ENCODE measurements around the gene GPC6. TPM values are rescaled to one million over a fixed set of nuclear protein-coding genes. Genes with fewer than 3 reads are reported as not detected.

GPC6 gene
- polyA plus RNA-seq, 1 donor = 26.7 TPM

DNA sequence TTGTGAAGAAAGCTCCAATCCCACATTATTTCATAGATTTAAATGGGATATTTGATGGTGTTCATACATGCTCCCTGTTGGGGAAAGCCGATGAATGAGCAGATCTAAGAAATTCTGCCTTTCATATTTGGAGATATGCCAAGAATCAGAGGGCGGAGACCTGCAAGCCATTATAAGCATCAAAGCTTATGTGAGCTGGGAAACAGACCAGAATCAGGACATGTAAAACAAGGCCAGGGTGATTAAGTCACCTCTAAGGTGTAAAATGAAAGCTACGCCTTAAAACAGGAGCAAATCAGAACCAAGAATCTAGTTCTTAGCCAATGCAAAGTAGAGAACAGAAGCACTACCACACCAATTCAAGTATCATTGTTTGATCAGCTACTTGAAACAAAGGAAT is 860.5 kb downstream of the GPC6 start:
- Histone ChIP-seq H3K9me3 (ENCODE audit: control insufficient read depth, low read depth, low read length) (no peaks in the 10 kb centered on the region), H3K4me3 (ENCODE audit: low read length) (no peak overlapping the region), H3K27ac (ENCODE audit: low read length) (no peak overlapping the region), H3K36me3 (ENCODE audit: control insufficient read depth, insufficient read depth, low read length) (no peaks in the 10 kb centered on the region), H3K27me3 (ENCODE audit: control insufficient read depth, insufficient read depth, low read length) (no peaks in the 10 kb centered on the region), H3K4me1 (ENCODE audit: control insufficient read depth, insufficient read depth, low read length) (no peaks in the 10 kb centered on the region)
- WGBS (ENCODE audit: insufficient coverage, low lambda C conversion rate) = 80% methylated on average over 1 of the region's 3 CpGs
- no peak for DNase-seq

DNA sequence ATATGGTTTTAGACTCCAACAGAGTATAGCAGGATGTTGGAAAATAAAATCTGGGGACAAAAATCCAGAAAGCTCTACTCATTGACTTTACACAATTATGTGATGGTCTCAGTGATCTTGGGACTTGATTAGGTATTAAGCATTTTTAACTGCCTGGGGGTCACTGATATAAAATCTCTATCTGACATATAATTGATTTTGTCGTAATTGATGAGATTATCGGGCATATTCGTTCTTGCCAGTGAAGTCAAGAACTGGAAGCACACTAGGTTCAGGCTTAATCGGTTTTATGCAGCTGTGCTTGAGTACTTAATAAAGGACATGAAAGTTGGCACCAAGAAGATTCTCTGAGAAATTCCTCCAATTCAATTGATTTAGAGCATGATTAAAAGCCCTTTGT is 862.1 kb downstream of the GPC6 start:
- H3K9me3 ChIP-seq (ENCODE audit: control insufficient read depth, low read depth, low read length) = peaks cover 6% of the 10 kb centered on the region
- H3K27me3 ChIP-seq (ENCODE audit: control insufficient read depth, insufficient read depth, low read length) = no peaks in the 10 kb centered on the region
- H3K4me3 ChIP-seq (ENCODE audit: low read length) = no peak overlapping the region
- DNase-seq = no peak
- no CpG with 5 or more reads among the region's 4 CpGs for WGBS (ENCODE audit: insufficient coverage, low lambda C conversion rate)
- no peaks in the 10 kb centered on the region for H3K4me1 ChIP-seq (ENCODE audit: control insufficient read depth, insufficient read depth, low read length)
- no peaks in the 10 kb centered on the region for H3K36me3 ChIP-seq (ENCODE audit: control insufficient read depth, insufficient read depth, low read length)
- no peak overlapping the region for H3K27ac ChIP-seq (ENCODE audit: low read length)

DNA sequence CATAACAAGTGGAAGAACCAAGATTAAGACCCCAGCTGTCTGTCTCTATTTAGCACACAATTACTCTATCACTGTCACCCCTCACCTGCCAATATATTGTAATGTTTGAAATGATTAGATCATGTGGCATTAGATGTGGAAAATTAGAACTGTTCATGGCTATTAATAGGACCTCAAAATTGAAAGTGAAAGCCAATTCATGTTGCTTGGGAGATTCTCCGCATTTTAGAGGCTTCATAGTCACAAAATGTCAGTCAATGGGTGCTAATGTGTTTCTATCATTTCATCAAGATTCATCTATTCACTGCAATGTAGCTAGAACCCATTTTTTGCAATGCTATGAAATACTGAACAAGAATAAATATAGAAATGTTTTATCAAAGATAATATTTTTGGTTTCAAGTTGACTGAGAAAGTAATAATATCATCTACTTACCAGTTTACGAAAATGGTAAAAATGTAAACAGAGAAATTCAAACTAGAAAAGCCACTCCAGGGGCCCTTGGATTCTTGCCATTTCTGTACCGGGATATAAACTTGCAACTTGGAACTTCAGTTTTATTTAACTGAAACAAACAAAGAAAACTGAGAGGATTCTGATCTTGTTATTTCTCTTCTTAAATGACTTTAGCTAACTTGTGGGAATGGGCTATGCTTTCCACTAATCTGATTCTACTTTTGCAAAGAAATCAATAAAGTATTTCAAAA is 864.3 kb downstream of the GPC6 start:
- WGBS (ENCODE audit: insufficient coverage, low lambda C conversion rate) = 70% methylated on average over 2 of the region's 3 CpGs
- H3K36me3 ChIP-seq (ENCODE audit: control insufficient read depth, insufficient read depth, low read length) = no peaks in the 10 kb centered on the region
- H3K27ac ChIP-seq (ENCODE audit: low read length) = no peak overlapping the region
- DNase-seq = no peak
- no peaks in the 10 kb centered on the region for H3K27me3 ChIP-seq (ENCODE audit: control insufficient read depth, insufficient read depth, low read length)
- H3K9me3 ChIP-seq (ENCODE audit: control insufficient read depth, low read depth, low read length) = peaks cover 6% of the 10 kb centered on the region
- no peaks in the 10 kb centered on the region for H3K4me1 ChIP-seq (ENCODE audit: control insufficient read depth, insufficient read depth, low read length)
- no peak overlapping the region for H3K4me3 ChIP-seq (ENCODE audit: low read length)

DNA sequence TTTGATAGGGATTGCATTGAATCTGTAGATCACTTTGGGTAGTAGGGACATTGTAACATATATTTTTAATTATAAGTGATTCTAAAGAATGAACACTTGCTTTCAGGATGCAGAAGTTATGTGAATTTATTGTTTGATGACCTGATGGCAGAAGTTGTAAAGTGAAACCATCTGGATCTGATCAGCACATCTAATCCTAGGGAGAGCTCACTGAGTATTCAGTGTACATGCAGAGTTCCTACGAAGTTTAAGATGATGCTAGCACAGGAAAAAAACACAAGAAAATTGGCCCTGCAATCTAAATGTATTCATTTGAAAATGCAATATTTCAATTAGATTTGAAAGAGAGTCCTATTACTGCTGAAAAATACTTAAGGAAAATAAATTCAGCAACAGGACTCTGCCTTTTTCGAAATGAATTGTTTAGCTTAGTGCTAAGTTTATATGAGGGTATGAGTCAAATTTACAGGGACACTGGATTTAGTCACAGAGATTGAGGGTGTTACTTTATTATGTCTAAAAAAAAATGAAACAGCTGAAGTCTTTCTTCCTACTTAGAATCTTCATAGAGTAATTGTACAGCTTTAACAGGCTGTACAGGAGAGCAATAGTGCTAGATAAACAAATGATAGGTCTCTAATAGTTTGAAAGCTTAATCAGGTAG is 867.2 kb downstream of the GPC6 start:
- 100% methylated on average over 1 of the region's 2 CpGs for WGBS (ENCODE audit: insufficient coverage, low lambda C conversion rate)
- peaks cover 6% of the 10 kb centered on the region for H3K9me3 ChIP-seq (ENCODE audit: control insufficient read depth, low read depth, low read length)
- DNase-seq = no peak
- H3K36me3 ChIP-seq (ENCODE audit: control insufficient read depth, insufficient read depth, low read length) = no peaks in the 10 kb centered on the region
- no peak overlapping the region for H3K27ac ChIP-seq (ENCODE audit: low read length)
- H3K4me1 ChIP-seq (ENCODE audit: control insufficient read depth, insufficient read depth, low read length) = no peaks in the 10 kb centered on the region
- no peak overlapping the region for H3K4me3 ChIP-seq (ENCODE audit: low read length)
- no peaks in the 10 kb centered on the region for H3K27me3 ChIP-seq (ENCODE audit: control insufficient read depth, insufficient read depth, low read length)

DNA sequence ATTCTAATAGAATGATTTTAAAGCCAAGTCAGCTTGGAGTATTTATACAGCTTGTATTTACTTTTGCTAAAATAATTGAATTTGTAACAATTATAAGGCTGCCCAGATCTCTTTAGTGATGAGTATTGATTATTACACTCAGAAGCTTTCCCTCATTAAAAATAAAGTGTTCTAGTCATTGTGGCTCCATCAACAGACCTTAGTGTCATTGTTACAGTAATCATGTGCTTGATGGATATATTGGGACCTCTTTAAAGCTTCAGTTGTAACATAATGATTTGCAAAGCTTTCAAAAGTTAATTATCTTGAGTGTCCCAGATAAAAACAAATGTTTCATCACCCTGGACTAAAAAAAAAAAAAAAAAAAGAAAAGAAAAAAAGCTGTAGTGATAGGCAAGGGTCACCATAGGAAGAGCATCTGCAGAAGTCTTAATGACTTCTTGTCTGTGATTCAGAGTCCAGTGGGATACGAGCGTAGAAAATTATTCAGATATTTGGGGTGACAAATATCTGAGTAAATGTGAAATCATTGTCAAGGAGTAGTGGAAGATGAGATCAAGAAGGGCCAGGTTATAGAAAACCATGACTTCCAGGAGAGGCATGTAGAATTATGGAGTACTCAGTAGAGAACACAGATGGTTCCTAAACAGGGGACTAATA is 883.2 kb downstream of the GPC6 start:
- peaks cover 5% of the 10 kb centered on the region for H3K4me1 ChIP-seq (ENCODE audit: control insufficient read depth, insufficient read depth, low read length)
- no peak overlapping the region for H3K27ac ChIP-seq (ENCODE audit: low read length)
- no peak overlapping the region for H3K4me3 ChIP-seq (ENCODE audit: low read length)
- no peaks in the 10 kb centered on the region for H3K27me3 ChIP-seq (ENCODE audit: control insufficient read depth, insufficient read depth, low read length)
- no peak for DNase-seq
- H3K9me3 ChIP-seq (ENCODE audit: control insufficient read depth, low read depth, low read length) = no peaks in the 10 kb centered on the region
- no peaks in the 10 kb centered on the region for H3K36me3 ChIP-seq (ENCODE audit: control insufficient read depth, insufficient read depth, low read length)
- WGBS (ENCODE audit: insufficient coverage, low lambda C conversion rate) = 84% methylated on average over 2 of the region's 2 CpGs

DNA sequence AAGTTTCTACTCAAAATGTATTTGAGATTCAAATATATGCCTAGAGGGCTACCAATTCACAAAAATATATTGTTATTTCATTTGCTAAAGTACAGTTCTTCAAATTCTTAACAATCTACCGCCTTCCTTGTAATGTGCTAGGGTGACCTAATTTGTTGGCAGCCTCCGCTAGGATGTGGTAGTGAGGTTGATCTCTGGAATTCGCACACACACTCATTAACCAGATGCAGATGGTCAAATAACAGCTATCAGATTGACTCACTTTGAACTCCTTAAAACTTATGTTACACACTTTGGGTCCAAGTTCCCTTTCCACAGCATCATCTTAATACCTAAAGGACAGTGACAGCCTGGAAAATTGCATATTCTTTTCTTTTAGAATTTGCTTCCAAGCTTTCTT is 885.6 kb downstream of the GPC6 start:
- Histone ChIP-seq H3K27ac (ENCODE audit: low read length) (no peak overlapping the region), H3K9me3 (ENCODE audit: control insufficient read depth, low read depth, low read length) (no peaks in the 10 kb centered on the region), H3K36me3 (ENCODE audit: control insufficient read depth, insufficient read depth, low read length) (no peaks in the 10 kb centered on the region), H3K27me3 (ENCODE audit: control insufficient read depth, insufficient read depth, low read length) (no peaks in the 10 kb centered on the region), H3K4me3 (ENCODE audit: low read length) (no peak overlapping the region), H3K4me1 (ENCODE audit: control insufficient read depth, insufficient read depth, low read length) (peaks cover 5% of the 10 kb centered on the region)
- WGBS (ENCODE audit: insufficient coverage, low lambda C conversion rate) = no CpG with 5 or more reads among the region's 3 CpGs
- DNase-seq = peak; percentile 23 to 43

DNA sequence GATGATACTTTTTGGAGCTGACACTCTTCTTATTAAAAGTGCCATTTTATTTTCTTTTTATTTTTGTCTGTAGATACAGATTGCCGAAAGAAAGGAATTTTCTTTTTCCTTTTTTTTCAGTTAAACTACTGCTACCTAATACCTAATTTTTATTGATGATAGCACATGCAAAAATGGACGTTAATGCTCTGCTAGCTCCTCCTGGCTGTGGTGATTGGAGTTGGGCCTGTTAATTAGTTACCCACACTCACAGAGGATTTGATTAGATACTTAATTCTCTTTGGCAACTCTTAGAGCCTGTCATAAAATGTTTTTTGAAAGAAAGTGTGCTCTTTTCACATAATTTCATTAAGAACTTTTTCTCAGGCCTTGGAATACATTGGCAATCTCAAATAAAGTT is 886.1 kb downstream of the GPC6 start:
- Histone ChIP-seq H3K36me3 (ENCODE audit: control insufficient read depth, insufficient read depth, low read length) (no peaks in the 10 kb centered on the region), H3K27ac (ENCODE audit: low read length) (no peak overlapping the region), H3K4me3 (ENCODE audit: low read length) (no peak overlapping the region), H3K4me1 (ENCODE audit: control insufficient read depth, insufficient read depth, low read length) (peaks cover 5% of the 10 kb centered on the region), H3K9me3 (ENCODE audit: control insufficient read depth, low read depth, low read length) (no peaks in the 10 kb centered on the region), H3K27me3 (ENCODE audit: control insufficient read depth, insufficient read depth, low read length) (no peaks in the 10 kb centered on the region)
- WGBS (ENCODE audit: insufficient coverage, low lambda C conversion rate) = 0% methylated on average over 1 of the region's 2 CpGs
- DNase-seq = no peak

DNA sequence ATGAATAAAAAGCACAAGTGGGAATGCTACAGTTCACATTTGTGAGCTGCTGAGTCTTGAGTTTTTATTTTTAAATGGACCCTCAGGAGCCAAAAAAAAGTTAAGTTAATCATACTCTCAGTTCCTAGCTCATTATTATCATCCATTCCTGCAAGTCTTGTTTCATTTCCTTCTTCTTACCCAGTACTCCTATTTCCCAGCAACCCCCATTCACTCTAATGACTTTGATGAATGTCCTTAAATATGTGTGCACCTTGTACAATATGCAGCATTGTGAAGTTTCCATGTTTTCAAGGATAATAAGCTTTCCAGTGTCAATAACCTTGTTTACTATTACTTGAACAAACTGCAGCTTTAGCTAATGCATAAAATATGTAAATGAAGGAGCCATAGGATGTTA is 886.6 kb downstream of the GPC6 start:
- Histone ChIP-seq H3K27me3 (ENCODE audit: control insufficient read depth, insufficient read depth, low read length) (no peaks in the 10 kb centered on the region), H3K9me3 (ENCODE audit: control insufficient read depth, low read depth, low read length) (no peaks in the 10 kb centered on the region), H3K4me3 (ENCODE audit: low read length) (no peak overlapping the region), H3K36me3 (ENCODE audit: control insufficient read depth, insufficient read depth, low read length) (no peaks in the 10 kb centered on the region), H3K27ac (ENCODE audit: low read length) (no peak overlapping the region), H3K4me1 (ENCODE audit: control insufficient read depth, insufficient read depth, low read length) (peaks cover 5% of the 10 kb centered on the region)
- DNase-seq = no peak

DNA sequence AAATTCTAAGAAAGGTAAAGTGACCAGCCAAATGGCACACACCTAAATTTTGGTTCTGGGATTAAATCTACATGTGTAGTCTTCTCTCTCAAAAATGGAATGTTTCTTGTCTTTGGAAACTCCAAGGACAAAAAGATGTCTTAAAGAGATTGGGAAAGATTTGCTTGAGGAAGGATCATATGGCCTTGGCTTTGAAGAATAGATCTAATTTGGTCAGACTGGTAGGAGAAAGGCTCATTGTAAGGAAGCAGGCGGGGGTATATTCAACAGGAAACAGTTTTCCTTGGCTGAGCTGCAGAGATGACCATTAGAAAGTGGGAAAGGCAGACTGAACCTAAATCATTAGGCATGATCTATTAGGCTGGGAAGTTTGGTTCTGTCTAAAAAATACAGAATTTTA is 887.6 kb downstream of the GPC6 start:
- Histone ChIP-seq H3K4me3 (ENCODE audit: low read length) (no peak overlapping the region), H3K9me3 (ENCODE audit: control insufficient read depth, low read depth, low read length) (no peaks in the 10 kb centered on the region), H3K27ac (ENCODE audit: low read length) (no peak overlapping the region), H3K36me3 (ENCODE audit: control insufficient read depth, insufficient read depth, low read length) (no peaks in the 10 kb centered on the region), H3K4me1 (ENCODE audit: control insufficient read depth, insufficient read depth, low read length) (peaks cover 12% of the 10 kb centered on the region), H3K27me3 (ENCODE audit: control insufficient read depth, insufficient read depth, low read length) (no peaks in the 10 kb centered on the region)
- 83% methylated on average over 1 of the region's 1 CpG for WGBS (ENCODE audit: insufficient coverage, low lambda C conversion rate)
- no peak for DNase-seq

DNA sequence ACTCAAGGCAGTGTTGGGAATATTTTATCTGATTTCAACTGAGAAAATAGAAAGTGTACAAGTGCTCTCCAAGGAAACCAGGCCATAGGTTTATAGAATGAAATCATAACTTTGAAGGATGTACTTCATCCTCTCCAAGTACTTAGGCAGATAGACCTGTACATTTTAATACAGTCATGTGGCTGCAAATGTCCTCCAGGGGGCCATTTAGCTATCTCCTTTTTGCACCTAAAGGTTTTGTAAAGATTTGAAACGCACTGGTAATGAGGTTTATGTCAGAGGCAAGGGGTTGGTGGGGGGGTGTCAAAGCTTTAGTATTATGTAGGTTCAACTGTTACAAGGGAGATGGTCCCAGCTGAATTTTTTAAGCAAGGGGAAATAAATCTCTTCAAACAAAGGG is 888.4 kb downstream of the GPC6 start:
- H3K4me3 ChIP-seq (ENCODE audit: low read length) = no peak overlapping the region
- no CpG with 5 or more reads among the region's 1 CpG for WGBS (ENCODE audit: insufficient coverage, low lambda C conversion rate)

More for the DNA sequence above, 888.4 kb downstream of the GPC6 start:
- no peaks in the 10 kb centered on the region for H3K9me3 ChIP-seq (ENCODE audit: control insufficient read depth, low read depth, low read length)
- H3K36me3 ChIP-seq (ENCODE audit: control insufficient read depth, insufficient read depth, low read length) = no peaks in the 10 kb centered on the region
- H3K27me3 ChIP-seq (ENCODE audit: control insufficient read depth, insufficient read depth, low read length) = no peaks in the 10 kb centered on the region
- DNase-seq = no peak
- peaks cover 14% of the 10 kb centered on the region for H3K4me1 ChIP-seq (ENCODE audit: control insufficient read depth, insufficient read depth, low read length)
- H3K27ac ChIP-seq (ENCODE audit: low read length) = no peak overlapping the region
